ENCODE data around the gene PLOD1. TPM values are rescaled to one million over a fixed set of nuclear protein-coding genes. Genes with fewer than 3 reads are reported as not detected.

Gene PLOD1
- total and polyA plus RNA-seq, 2 of the 13 experiments (the other 11 are each of a cell fraction or from before 2014, with no cell fraction given), result 70.1 to 318 TPM

- Histone ChIP-seq H3K27ac (ENCODE audit: extremely low read length, insufficient read depth, low read length) (no peak overlapping the region), H4K20me1 (ENCODE audit: insufficient read depth, low read length) (no peaks in the 10 kb centered on the region), H3K9ac (ENCODE audit: insufficient read depth, low read depth, low read length) (no peak overlapping the region), H3K4me1 (ENCODE audit: insufficient read depth, low read length) (peaks cover 9% of the 10 kb centered on the region), H3K4me2 (ENCODE audit: low read depth, low read length) (no peak overlapping the region), H3K79me2 (ENCODE audit: insufficient read depth, low read length) (peaks cover 8% of the 10 kb centered on the region), H3K4me3 (replicated peaks in 1 of 3; ENCODE audit: insufficient read depth in 1 of 3, low read depth in 2 of 3, low read length in 3 of 3) (no peak overlapping the region), H3K27me3 (ENCODE audit: control insufficient read depth in 1 of 2, insufficient read depth in 2 of 2, low read length in 2 of 2) (no peaks in the 10 kb centered on the region), H2AFZ (ENCODE audit: low read length) (no peak overlapping the region), H3K9me3 (ENCODE audit: low read length) (no peaks in the 10 kb centered on the region), H3K36me3 (replicated peaks in 1 of 2; ENCODE audit: control insufficient read depth in 1 of 2, insufficient read depth in 2 of 2, low read length in 2 of 2) (peaks cover 11 to 26% of the 10 kb centered on the region in 2 experiments)
- ATAC-seq, result no peak
- ChIA-PET POLR2A (no interaction called here), CTCF (ENCODE audit: low intra/inter-chr PET ratio, low total read pairs) (no interaction called here)
- intact Hi-C loops (cut with micrococcal nuclease; ENCODE audit: unreplicated experiment) (no loop called here), in situ Hi-C loops (cut with HindIII; ENCODE audit: extremely low pct_ligation_motif_present, low pct_unique_long_range_greater_than_20kb) (no loop called here)
- 100% methylated on average over 1 of the region's 9 CpGs for WGBS (ENCODE audit: low lambda C conversion rate)
- TF ChIP-seq, protein P1, sequence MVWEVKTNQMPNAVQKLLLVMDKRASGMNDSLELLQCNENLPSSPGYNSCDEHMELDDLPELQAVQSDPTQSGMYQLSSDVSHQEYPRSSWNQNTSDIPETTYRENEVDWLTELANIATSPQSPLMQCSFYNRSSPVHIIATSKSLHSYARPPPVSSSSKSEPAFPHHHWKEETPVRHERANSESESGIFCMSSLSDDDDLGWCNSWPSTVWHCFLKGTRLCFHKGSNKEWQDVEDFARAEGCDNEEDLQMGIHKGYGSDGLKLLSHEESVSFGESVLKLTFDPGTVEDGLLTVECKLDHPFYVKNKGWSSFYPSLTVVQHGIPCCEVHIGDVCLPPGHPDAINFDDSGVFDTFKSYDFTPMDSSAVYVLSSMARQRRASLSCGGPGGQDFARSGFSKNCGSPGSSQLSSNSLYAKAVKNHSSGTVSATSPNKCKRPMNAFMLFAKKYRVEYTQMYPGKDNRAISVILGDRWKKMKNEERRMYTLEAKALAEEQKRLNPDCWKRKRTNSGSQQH (CRISPR knock-in tag; IDR thresholded peaks at IDR 0.05; ENCODE audit: low read depth), result no peak
- no peak for TF ChIP-seq REPIN1 (CRISPR knock-in tag; IDR thresholded peaks at IDR 0.05; ENCODE audit: borderline replicate concordance, low read depth)
- TF ChIP-seq, protein P2, sequence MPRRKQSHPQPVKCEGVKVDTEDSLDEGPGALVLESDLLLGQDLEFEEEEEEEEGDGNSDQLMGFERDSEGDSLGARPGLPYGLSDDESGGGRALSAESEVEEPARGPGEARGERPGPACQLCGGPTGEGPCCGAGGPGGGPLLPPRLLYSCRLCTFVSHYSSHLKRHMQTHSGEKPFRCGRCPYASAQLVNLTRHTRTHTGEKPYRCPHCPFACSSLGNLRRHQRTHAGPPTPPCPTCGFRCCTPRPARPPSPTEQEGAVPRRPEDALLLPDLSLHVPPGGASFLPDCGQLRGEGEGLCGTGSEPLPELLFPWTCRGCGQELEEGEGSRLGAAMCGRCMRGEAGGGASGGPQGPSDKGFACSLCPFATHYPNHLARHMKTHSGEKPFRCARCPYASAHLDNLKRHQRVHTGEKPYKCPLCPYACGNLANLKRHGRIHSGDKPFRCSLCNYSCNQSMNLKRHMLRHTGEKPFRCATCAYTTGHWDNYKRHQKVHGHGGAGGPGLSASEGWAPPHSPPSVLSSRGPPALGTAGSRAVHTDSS (CRISPR knock-in tag; conservative IDR thresholded peaks at IDR 0.05), result no peak
- TF ChIP-seq CHD4 (IDR thresholded peaks at IDR 0.05; ENCODE audit: borderline replicate concordance, low read length), result no peak
- no peak for TF ChIP-seq RELA (CRISPR knock-in tag; IDR thresholded peaks at IDR 0.05)
- TF ChIP-seq YY1 (IDR thresholded peaks at IDR 0.05; ENCODE audit: insufficient read depth, insufficient replicate concordance, low read depth, low read length), result no peak
- no peak for TF ChIP-seq ZGPAT (CRISPR knock-in tag; IDR thresholded peaks at IDR 0.05)
- TF ChIP-seq NR2F1 (CRISPR knock-in tag; IDR thresholded peaks at IDR 0.05), result no peak
- TF ChIP-seq SALL2 (CRISPR knock-in tag; IDR thresholded peaks at IDR 0.05), result no peak
- no peak for TF ChIP-seq FOXA1 (IDR thresholded peaks at IDR 0.05)
- no peak for TF ChIP-seq FOXA1 (CRISPR knock-in tag; IDR thresholded peaks at IDR 0.05)
- TF ChIP-seq, protein P3, sequence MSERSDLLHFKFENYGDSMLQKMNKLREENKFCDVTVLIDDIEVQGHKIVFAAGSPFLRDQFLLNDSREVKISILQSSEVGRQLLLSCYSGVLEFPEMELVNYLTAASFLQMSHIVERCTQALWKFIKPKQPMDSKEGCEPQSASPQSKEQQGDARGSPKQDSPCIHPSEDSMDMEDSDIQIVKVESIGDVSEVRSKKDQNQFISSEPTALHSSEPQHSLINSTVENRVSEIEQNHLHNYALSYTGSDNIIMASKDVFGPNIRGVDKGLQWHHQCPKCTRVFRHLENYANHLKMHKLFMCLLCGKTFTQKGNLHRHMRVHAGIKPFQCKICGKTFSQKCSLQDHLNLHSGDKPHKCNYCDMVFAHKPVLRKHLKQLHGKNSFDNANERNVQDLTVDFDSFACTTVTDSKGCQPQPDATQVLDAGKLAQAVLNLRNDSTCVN (CRISPR knock-in tag; IDR thresholded peaks at IDR 0.05; ENCODE audit: borderline replicate concordance), result no peak
- TF ChIP-seq ZNF549 (CRISPR knock-in tag; IDR thresholded peaks at IDR 0.05), result no peak
- no peak for TF ChIP-seq PAX8 (CRISPR knock-in tag; IDR thresholded peaks at IDR 0.05; ENCODE audit: borderline replicate concordance)
- no peak for TF ChIP-seq ZNF446 (CRISPR knock-in tag; IDR thresholded peaks at IDR 0.05)
- TF ChIP-seq ZNF468 (CRISPR knock-in tag; IDR thresholded peaks at IDR 0.05), result no peak
- TF ChIP-seq MEIS2 (CRISPR knock-in tag; IDR thresholded peaks at IDR 0.05), result no peak
- TF ChIP-seq TBX3 (IDR thresholded peaks at IDR 0.05; ENCODE audit: borderline replicate concordance), result no peak
- TSS peak; percentile 53 for BruUV-seq (replicated peaks)
- FAIRE-seq, result no peak
- DNase-seq (ENCODE audit: low spot score), result no peak
These were observed 87.1 kb downstream of the PLOD1 start for GRCh38 chr1:12021616-12022015.
